Testis (tissue), 3 donors: ENCODE measurements around the gene METTL16. TPM values are rescaled to one million over a fixed set of nuclear protein-coding genes. Genes with fewer than 3 reads are reported as not detected.
A peak's percentile ranks its signal among the peaks of the same experiment; 100 is the strongest.

Experiments used
- DNase-seq: peaks from one replicate; pipeline ENCODE4 v3.0.0-alpha.2; 2019
- H3K27ac ChIP-seq, 2 donors: fragments of 200-600 bp; sonication (generic); one replicate each; pipeline ENCODE4 v1.5.1; 2019
- H3K27me3 ChIP-seq: fragments of 200-600 bp; sonication (generic); one replicate; pipeline ENCODE4 v1.5.1; 2019
- H3K36me3 ChIP-seq: fragments of 200-600 bp; sonication (generic); one replicate; pipeline ENCODE4 v1.5.1; 2017; ENCODE audit warnings: low read depth; ENCODE audit errors: missing control alignments
- H3K4me1 ChIP-seq: fragments of 200-600 bp; sonication (generic); one replicate; pipeline ENCODE4 v1.5.1; 2019
- H3K4me3 ChIP-seq, 2 donors: fragments of 200-600 bp; sonication (generic); one replicate each; pipeline ENCODE4 v1.5.1; 2017 to 2019
- H3K9me3 ChIP-seq: fragments of 200-600 bp; sonication (generic); one replicate; pipeline ENCODE4 v1.5.1; 2017
- CTCF ChIP-seq, 3 experiments: fragments of 450-650 bp in 2 of 3; fragments of 200-600 bp in 1 of 3; sonication (generic) in 1 of 3; IDR thresholded peaks; one replicate each; pipeline ENCODE4 v1.5.1; 2016 to 2019; ENCODE audit warnings: antibody characterized with exemption in 3 of 3, mild to moderate bottlenecking in 2 of 3, moderate library complexity in 1 of 3
- POLR2A ChIP-seq: fragments of 450-650 bp; IDR thresholded peaks from one replicate; pipeline ENCODE4 v1.6.1; 2017; ENCODE audit warnings: antibody characterized with exemption, mild to moderate bottlenecking, moderate library complexity
- WGBS, 2 donors: methylation state at CpG; one replicate each; pipeline ENCODE4 v1.1.5; 2018; 5-methylcytosine and 5-hydroxymethylcytosine counted together
- intact Hi-C: fragments of 100-400 bp; cut with DNase I; formaldehyde crosslinking; loops from one replicate; pipeline ENCODE4 v1.15.1; 2023; ENCODE audit warnings: low total_unique reads
- polyA plus RNA-seq: library from polyadenylated mRNA; stranded (reverse); fragments of 350-450 nt; fragmentation: Illumina TruSeq; extraction: RNeasy Lipid Tissue Mini Kit (QIAGEN cat#74804); gene quantifications from one replicate; pipeline ENCODE4 v1.2.3, GENCODE V29; 2014; ENCODE audit warnings: low read depth, low replicate concordance; ENCODE audit not compliant: insufficient read depth
- total RNA-seq, 2 donors: library from RNA; depleted of rRNA; stranded (reverse); fragments of >200 nt; gene quantifications; one replicate each; pipeline ENCODE4 v1.2.3, GENCODE V29; 2016

Gene METTL16
- total and polyA plus RNA-seq, 3 donors from 2014 or later, result 23.1 to 53.6 (median 42.7) TPM

GRCh38 chr17:2427910-2428309, 83.8 kb downstream of the METTL16 start:
- H3K36me3 ChIP-seq, result no peaks in the 10 kb centered on the region
- peaks cover 1% of the 10 kb centered on the region for H3K4me1 ChIP-seq
- peak overlapping the region; percentile 41 to 46 for H3K27ac ChIP-seq
- intact Hi-C loops, result no loop called here
- no peak for DNase-seq
- H3K9me3 ChIP-seq, result no peaks in the 10 kb centered on the region
- H3K4me3 ChIP-seq, result no peak overlapping the region
- TF ChIP-seq CTCF (IDR thresholded peaks at IDR 0.05) (no peak), POLR2A (no peak)
- H3K27me3 ChIP-seq, result no peaks in the 10 kb centered on the region
- WGBS, 2 donors, result 68 to 80% methylated on average over 1 of the region's 1 CpG

- Histone ChIP-seq H3K9me3 (no peaks in the 10 kb centered on the region), H3K27me3 (no peaks in the 10 kb centered on the region), H3K27ac (peak overlapping the region; percentile 54 to 55), H3K4me1 (peaks cover 4% of the 10 kb centered on the region), H3K4me3 (no peak overlapping the region), H3K36me3 (no peaks in the 10 kb centered on the region)
- no peak for DNase-seq
- TF ChIP-seq CTCF (IDR thresholded peaks at IDR 0.05) (no peak), POLR2A (no peak)
- intact Hi-C loops, result no loop called here
- 35 to 46% methylated on average over 2 of the region's 2 CpGs for WGBS, 2 donors
Observed at GRCh38 chr17:2427215-2427614, 84.5 kb downstream of the METTL16 start.

- H3K4me1 ChIP-seq, result peaks cover 39% of the 10 kb centered on the region
- H3K9me3 ChIP-seq, result no peaks in the 10 kb centered on the region
- TF ChIP-seq POLR2A, result no peak
- no peak for TF ChIP-seq CTCF (IDR thresholded peaks at IDR 0.05)
- H3K36me3 ChIP-seq, result no peaks in the 10 kb centered on the region
- H3K4me3 ChIP-seq, result no peak overlapping the region
- DNase-seq, result peak; percentile 79
- peak overlapping the region in 1 of 2 donors; percentile 2 for H3K27ac ChIP-seq
- no peaks in the 10 kb centered on the region for H3K27me3 ChIP-seq
- WGBS, 2 donors, result 51 to 71% methylated on average over 6 of the region's 6 CpGs
- intact Hi-C loops, result no loop called here
Observed at GRCh38 chr17:2423271-2423670, 88.4 kb downstream of the METTL16 start.

- DNase-seq, result peak; percentile 72
- TF ChIP-seq POLR2A, result no peak
- TF ChIP-seq CTCF (IDR thresholded peaks at IDR 0.05), result no peak
- H3K36me3 ChIP-seq, result no peaks in the 10 kb centered on the region
- intact Hi-C loops, result no loop called here
- H3K4me3 ChIP-seq, result no peak overlapping the region
- whole genome bisulfite sequencing, 2 donors, result 34 to 53% methylated on average over 27 of the region's 27 CpGs
- H3K4me1 ChIP-seq, result peaks cover 43% of the 10 kb centered on the region
- peak overlapping the region; percentile 56 to 76 for H3K27ac ChIP-seq
- H3K9me3 ChIP-seq, result no peaks in the 10 kb centered on the region
- no peaks in the 10 kb centered on the region for H3K27me3 ChIP-seq
Observed at GRCh38 chr17:2421315-2422147, 90.2 kb downstream of the METTL16 start.

- Histone ChIP-seq H3K27ac (peak overlapping the region; percentile 56 to 76), H3K4me1 (peaks cover 47% of the 10 kb centered on the region), H3K9me3 (no peaks in the 10 kb centered on the region), H3K27me3 (no peaks in the 10 kb centered on the region), H3K4me3 (no peak overlapping the region), H3K36me3 (no peaks in the 10 kb centered on the region)
- TF ChIP-seq CTCF (IDR thresholded peaks at IDR 0.05) (no peak), POLR2A (no peak)
- DNase-seq, result peak; percentile 38
- 48 to 58% methylated on average over 12 of the region's 12 CpGs for WGBS, 2 donors
- intact Hi-C loops, result no loop called here
Observed at GRCh38 chr17:2420176-2420575, 91.5 kb downstream of the METTL16 start.
